Fibroblast of skin of abdomen (primary cell): ENCODE data around the gene ATOH8.

Experiments
- DNase-seq: peaks from one replicate; pipeline ENCODE4 v3.0.0-alpha.2; 2013

The ATOH8 gene

DNA sequence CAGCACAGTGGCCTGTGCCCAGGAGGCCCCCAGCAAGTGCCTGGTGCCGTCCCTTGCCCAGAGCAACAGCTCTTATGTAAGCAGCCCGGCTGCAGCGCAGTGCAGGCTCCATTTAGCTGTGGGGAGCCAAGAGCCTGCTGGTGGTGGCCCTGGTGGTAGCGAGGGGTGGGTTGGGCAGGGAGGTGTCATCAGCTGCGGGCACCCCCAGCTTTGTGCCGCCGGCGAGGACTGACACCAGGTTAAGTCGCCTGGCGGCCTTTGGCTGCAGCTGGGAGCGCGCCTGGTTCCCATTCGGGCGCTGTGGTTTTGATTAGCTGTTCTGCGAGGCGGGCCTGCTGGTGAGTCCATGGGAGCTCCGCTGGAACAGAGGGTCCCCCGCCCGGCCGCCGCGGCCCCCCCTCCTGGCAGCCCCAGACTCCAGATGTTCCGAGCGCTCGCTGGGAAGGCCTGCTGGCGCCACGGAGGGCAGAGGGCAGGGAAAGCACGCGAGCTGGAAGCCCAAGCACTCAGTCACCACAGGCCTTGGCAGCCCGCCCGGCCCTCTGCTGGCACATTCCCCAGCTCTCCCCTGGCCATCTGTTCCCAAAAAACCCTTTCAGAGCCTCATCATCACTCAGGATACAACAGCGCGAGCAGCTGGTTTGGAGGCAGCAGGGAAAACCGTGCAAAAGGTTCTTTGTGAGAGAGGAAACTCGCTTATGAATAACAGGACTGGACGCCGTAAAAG lies 18.4 kb downstream of the ATOH8 start:
- peak; percentile 100 for DNase-seq

- no peak for DNase-seq
Measured at GRCh38 chr2:85772841-85773491, 19.2 kb downstream of the ATOH8 start.

- DNase-seq, result no peak
Measured at GRCh38 chr2:85773692-85774091, 19.9 kb downstream of the ATOH8 start.

- no peak for DNase-seq
Measured at GRCh38 chr2:85774126-85774978, 20.6 kb downstream of the ATOH8 start.

DNA sequence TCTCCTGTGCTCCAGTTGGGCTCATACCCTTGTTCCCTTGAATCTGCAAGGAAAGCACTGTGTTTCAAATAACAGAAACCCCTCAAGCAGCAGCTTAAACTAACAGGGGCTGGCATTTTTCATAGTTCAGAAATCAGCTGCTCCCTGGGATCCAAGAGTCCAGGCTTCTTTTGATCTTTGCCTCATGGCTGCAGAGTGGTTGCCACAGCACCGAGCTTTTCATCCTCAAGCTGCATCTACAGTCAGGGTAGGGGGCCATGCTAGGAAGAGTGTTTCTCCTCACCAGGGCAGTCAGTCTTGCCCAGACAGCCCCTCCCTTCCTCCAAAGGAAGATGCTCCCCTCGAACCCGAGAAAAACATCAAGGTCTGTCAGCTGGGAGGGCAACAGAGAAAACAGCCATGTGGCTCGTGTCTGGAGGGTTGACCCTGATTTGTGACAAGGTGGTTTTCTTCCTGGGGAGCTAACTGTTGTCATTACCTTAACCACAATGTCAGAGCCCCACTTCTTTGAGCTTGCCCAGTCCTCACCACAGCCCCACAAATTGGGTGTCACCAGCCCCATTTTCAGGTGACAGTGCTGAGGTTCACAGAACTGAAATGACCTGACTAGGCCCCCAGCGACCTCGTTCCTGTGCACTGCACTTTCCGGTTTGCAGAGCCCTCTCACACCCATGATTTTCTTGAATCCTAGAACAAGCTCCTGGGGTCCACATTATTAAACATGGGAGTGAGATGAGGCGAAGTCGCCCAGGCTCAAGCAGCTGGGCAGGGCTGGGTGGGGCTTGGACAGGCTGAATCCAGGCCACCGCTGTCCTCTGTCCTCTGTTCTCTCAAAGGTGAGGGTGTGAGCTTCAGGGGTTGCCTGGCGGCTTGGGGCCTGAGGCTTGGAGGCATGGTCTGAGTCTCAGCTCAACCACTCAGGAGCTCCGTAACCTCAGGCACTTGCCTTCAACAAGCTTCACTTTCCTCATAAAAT lies 21.9 kb downstream of the ATOH8 start:
- no peak for DNase-seq

DNA sequence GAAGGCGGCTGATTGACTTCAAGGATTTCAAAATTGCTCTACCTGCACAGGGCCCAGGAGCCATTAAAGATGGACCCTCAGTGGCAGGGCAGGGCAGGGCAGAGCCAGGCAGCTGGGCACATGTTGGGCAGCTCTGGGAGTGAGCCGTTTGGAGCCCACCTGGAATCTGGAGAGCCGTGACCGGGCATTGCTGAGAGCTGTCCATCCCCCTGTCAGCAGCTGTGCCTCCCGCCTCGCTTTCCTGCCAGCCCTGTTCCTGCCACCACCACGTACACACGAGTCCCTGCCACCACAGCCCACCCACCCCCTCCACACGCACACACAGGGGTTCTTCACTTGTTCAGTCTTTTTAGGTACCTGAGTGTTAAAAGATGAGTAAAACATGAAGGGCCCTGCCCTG lies 22.9 kb downstream of the ATOH8 start:
- no peak for DNase-seq

DNA sequence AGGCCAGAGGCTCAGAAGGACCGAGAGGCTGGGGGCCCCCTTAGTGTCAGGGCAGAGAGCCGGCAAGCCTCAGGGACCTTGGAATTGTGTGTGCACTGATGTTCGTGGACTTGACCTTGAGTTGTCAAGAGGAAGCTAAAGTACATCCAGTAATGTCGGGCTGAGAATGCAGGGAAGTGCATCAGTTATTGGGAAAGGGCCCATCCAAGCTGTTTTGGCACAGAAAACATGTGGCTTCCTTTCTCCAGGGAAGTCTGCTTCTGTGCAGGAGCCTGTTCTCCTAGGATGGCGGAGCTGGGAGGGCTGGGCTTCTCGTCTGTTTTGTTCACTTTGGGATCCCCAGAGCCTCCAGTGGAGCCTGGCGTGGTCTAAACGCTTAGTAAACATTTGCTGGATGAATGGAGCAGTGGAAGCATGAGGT lies 23.7 kb downstream of the ATOH8 start:
- DNase-seq, result peak; percentile 32

DNA sequence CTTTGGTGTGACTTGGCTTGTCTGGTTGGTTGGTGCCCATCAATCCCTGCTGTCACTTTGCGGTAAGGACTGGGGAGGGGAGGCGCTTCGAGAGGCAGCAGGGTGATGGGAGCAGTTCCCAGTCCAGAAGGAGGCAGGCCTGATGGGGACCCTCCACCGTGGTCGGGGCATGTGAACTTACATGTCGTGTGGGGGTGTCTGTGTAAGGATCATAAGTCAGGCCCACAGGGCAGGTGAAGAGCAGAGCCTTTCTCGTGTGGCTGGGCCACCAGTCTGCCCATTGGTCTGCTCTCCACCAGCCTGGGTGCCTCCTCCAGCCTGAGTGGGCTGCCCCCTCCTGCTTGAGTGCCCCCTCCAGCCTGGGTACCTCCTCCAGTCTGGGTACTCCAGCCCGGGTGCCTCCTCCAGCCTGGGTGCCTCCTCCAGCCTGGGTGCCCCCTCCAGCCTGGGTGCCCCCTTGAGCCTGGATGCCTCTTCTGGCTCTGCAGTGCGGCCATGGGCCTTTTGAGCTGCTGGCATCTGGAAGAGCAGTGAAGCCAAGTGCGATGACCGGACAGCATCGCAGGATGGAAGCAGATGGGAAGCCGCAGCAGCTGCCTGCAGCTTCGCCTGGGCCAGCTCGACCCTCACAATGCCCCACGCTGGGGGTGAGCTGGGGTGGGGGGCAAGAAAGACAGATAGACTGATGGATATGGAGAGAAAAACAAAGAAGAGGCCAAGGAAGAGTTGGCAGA lies 25.0 kb downstream of the ATOH8 start:
- no peak for DNase-seq

GRCh38 chr2:85779641-85780315 lies 26.0 kb downstream of the ATOH8 start:
- no peak for DNase-seq

- DNase-seq, result no peak
Measured at GRCh38 chr2:85780316-85781012, 26.7 kb downstream of the ATOH8 start.

DNA sequence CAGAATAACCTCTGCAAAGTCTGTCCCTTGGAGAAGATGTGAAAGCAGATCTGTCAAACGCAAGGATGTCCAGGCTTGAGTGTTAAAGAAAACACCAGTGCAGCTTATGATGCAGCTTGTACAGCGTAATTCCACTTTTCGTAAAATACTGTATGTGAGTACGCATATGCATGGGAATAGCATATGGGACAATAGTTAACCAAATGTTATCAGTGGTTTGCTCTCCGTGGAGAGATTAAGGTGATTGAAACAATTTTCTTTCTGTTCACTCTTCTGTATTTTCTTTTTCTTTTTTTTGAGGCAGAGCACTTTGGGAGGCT lies 27.2 kb downstream of the ATOH8 start:
- no peak for DNase-seq

DNA sequence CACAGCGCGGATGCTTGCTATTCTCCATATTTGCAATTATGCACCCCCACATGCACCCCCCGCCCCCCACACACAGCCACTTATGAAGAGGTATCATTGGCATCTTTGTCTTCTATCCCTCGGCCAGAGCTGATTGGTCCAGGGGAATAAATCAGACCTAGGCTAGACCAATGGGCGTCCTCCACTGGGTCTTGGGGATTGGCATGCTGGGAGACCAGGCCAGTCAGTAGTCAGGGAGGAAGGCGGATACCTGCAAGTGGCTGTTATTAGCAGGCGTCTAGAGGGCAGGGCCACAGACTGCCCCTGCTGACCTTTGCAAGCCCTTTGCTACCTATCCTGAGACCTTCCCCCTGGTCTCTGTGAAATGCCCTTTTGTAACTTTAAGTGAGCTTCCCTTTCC lies 30.0 kb downstream of the ATOH8 start:
- DNase-seq, result no peak

- DNase-seq, result no peak
Measured at GRCh38 chr2:85784474-85784986, 30.7 kb downstream of the ATOH8 start.

DNA sequence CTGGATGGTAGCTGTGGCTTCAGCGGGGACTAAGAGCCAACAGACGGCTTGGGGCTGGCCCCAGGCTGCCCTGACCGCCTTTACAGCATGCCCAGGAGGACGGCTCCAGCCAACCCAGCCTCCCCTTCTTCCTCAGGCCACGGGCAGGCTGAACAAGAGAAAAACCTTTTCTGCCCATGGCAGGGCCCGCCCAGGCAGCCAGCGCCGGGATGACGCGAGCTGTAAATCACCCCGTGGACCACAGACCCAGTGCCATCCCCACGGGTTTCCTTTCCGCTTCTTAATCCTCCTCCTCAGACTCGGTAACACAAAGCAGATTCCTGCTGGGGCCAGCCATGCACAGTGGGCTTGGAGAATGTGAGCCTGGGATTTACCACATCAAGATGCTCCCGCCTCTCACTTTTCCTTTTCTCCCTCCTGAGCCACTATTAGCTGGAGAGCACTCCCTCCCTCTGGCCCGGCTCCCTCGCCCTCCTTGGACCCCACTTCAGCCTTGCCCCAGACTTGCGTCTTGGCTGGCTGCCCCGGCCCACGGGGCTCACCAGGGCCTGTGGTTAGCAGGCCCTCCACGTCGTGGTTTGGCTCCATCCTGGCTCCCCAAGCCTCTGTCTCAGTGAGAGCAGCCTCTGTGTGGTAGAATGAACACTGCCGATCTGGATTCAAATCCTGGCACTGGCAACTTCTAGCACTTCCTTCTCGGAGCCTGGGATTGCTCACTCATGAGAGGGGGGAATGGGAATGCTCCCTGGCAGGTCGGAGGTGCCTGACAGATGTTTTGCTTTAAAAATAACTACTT lies 31.4 kb downstream of the ATOH8 start:
- peak; percentile 98 for DNase-seq

DNA sequence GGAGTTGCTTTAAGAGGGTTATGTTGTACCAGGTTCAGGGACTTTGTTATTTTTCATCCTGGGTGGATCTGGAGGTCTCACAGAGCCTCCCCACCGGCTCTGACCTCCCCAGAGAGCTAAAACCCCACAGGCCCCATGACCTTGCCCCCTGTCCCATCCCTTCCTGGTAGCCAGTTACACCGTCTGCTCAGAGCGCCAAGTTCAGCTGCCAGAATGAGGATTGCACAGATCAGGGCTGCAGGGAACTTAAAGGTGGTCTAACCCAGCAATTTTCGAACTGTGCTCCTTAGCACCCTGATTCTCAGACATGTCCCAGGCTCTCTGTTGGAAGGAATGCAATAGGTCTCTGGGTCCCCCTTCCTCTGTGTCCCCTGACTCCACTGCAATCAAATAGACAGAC lies 32.1 kb downstream of the ATOH8 start:
- DNase-seq, result no peak

- DNase-seq, result no peak
Measured at GRCh38 chr2:85786444-85786843, 32.7 kb downstream of the ATOH8 start.

- no peak for DNase-seq
Measured at GRCh38 chr2:85786865-85787264, 33.1 kb downstream of the ATOH8 start.

DNA sequence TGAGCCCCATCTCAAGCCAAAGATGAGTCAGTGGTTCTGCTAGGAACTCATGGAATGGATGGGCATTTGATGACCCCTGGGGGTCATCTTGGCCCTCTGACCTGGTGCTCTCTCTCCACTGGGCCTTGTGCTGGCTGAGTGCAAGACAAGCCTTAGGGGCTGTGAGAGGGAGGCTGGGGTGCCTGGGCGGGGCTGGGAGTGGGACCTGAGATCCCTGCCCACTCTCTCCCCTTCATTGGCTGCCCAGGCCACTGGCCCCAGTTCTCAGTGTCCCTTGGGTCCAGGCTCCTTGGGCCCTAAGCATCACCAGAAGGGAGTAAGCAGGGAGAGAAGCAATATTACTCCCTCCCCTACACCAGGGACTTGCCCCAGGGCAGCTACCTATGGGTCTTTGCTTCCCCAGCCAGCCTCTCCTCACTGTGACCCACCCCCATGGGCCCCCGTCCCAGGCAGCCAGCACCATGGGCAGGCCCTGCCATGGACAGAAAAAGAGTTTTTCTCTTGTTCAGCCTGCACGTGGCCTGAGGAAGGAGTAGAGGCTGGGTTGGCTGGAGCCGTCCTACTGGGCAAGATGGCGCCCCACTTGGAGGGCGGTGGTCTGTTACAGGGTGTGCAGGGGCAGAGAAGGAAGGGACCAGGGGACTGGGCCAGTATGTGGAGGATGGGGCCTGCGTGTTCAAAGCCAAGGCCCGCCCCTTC lies 33.6 kb downstream of the ATOH8 start:
- no peak for DNase-seq

GRCh38 chr2:85787981-85788340 lies 34.2 kb downstream of the ATOH8 start:
- DNase-seq, result no peak
